K562 (cell line): Measurements from ENCODE around the gene EMC1. TPM values are rescaled to one million over a fixed set of nuclear protein-coding genes. Genes with fewer than 3 reads are reported as not detected.

ENCODE experiments used
- ATAC-seq: fragments of 200-7000 bp; cut with Tn5 transposase; 3 replicates; pipeline ENCODE4 v1.9.1; 2020; ENCODE audit warnings: moderate library complexity
- BruUV-seq: library from RNA; stranded (reverse); fragments of 400-500 nt; replicated peaks from 2 replicates; lab custom pipeline; 2021; lab: Mats Ljungman, UMichigan
- CTCF ChIA-PET: fragments of 300-600 bp; formaldehyde crosslinking; extraction: SDS; loops from one replicate; lab custom pipeline; 2021; ENCODE audit warnings: low intra/inter-chr PET ratio; lab: Yijun Ruan, JAX
- POLR2A ChIA-PET: fragments of 300-600, 350-650 bp; sonication (Branson Sonifier 250); formaldehyde crosslinking; extraction: SDS; loops from one replicate; lab custom pipeline; 2021; ENCODE audit warnings: antibody characterized with exemption, inconsistent platforms; lab: Yijun Ruan, JAX
- DNase-seq, 4 experiments: peaks; one replicate each; pipeline versions ENCODE4 v3.0.0 to v3.0.0-alpha.2; 2011 to 2018; ENCODE audit warnings: low spot score in 3 of 4, mixed read lengths in 3 of 4; ENCODE audit errors: extremely low read depth in 1 of 4
- FAIRE-seq: peaks from 2 replicates; lab custom pipeline; 2011; peaks lifted over from hg19 to GRCh38; lab: Jason Lieb, UNC
- H2AFZ ChIP-seq: 2 replicates; pipeline ENCODE4 v1.6.0; 2011; ENCODE audit warnings: low read depth, low read length, control low read depth, inconsistent platforms
- H3K27ac ChIP-seq: fragments of 200-600 bp; 3 replicates; pipeline ENCODE4 v1.8.0; 2011; ENCODE audit warnings: low read depth, mild to moderate bottlenecking, control low read depth, inconsistent platforms, low read length, moderate library complexity, mixed read lengths; ENCODE audit errors: extremely low read depth
- H3K27me3 ChIP-seq, 2 experiments: fragments of 300-600 bp in 1 of 2; 2 replicates in 1 of 2; 3 replicates in 1 of 2; pipeline versions ENCODE4 v1.6.0 to v1.8.0; 2011; ENCODE audit warnings: inconsistent platforms in 2 of 2, low read length in 2 of 2, mild to moderate bottlenecking in 1 of 2, mixed read lengths in 1 of 2, moderate library complexity in 1 of 2; ENCODE audit not compliant: control insufficient read depth in 2 of 2, insufficient read depth in 2 of 2
- H3K36me3 ChIP-seq: fragments of 300-600 bp; 3 replicates; pipeline ENCODE4 v1.8.0; 2011; ENCODE audit warnings: mild to moderate bottlenecking, low read length, inconsistent platforms; ENCODE audit not compliant: control insufficient read depth, insufficient read depth
- H3K4me1 ChIP-seq, 2 experiments: fragments of 200-600 bp in 1 of 2; replicated peaks in 1 of 2; 2 replicates in 1 of 2; 3 replicates in 1 of 2; pipeline versions ENCODE4 v1.5.1 to v1.8.0; 2011; ENCODE audit warnings: inconsistent platforms in 2 of 2, low read length in 2 of 2, mild to moderate bottlenecking in 1 of 2, mixed read lengths in 1 of 2, moderate library complexity in 1 of 2; ENCODE audit not compliant: control insufficient read depth in 2 of 2, insufficient read depth in 2 of 2
- H3K4me2 ChIP-seq: 2 replicates; pipeline ENCODE4 v1.6.1; 2011; ENCODE audit warnings: low read length, control low read depth, inconsistent platforms, mixed read lengths; ENCODE audit not compliant: insufficient read depth
- H3K4me3 ChIP-seq: fragments of 200-600 bp; sonication (generic), shearing (Covaris generic); 2 replicates; pipeline ENCODE4 v1.5.1; 2016; ENCODE audit warnings: control low read depth, inconsistent platforms
- H3K79me2 ChIP-seq: fragments of 200-600 bp; 3 replicates; pipeline ENCODE4 v1.8.0; 2011; ENCODE audit warnings: low read length, inconsistent platforms; ENCODE audit not compliant: control insufficient read depth, insufficient read depth
- H3K9ac ChIP-seq, 2 experiments: 2 replicates each; pipeline versions ENCODE4 v1.6.0 to v1.6.1; 2011; ENCODE audit warnings: low read depth in 2 of 2, low read length in 2 of 2, control low read depth in 1 of 2, inconsistent platforms in 1 of 2, mild to moderate bottlenecking in 1 of 2, mixed read lengths in 1 of 2; ENCODE audit not compliant: insufficient read depth in 1 of 2
- H3K9me1 ChIP-seq: one replicate; pipeline ENCODE4 v1.6.0; 2011; ENCODE audit warnings: inconsistent platforms, mild to moderate bottlenecking, low read length, moderate library complexity; ENCODE audit not compliant: control insufficient read depth, insufficient read depth
- H3K9me3 ChIP-seq: replicated peaks from 2 replicates; pipeline ENCODE4 v1.5.1; 2011; ENCODE audit warnings: low read depth, low read length, inconsistent platforms; ENCODE audit not compliant: control insufficient read depth, insufficient read depth
- H4K20me1 ChIP-seq: replicated peaks from 2 replicates; pipeline ENCODE4 v1.6.1; 2011; ENCODE audit warnings: low read length, inconsistent platforms, mixed read lengths; ENCODE audit not compliant: control insufficient read depth, insufficient read depth
- BACH1 ChIP-seq: fragments of 200-800 bp; sonication (Bioruptor generic); IDR thresholded peaks from 2 replicates; pipeline ENCODE4 v1.6.1; 2016; ENCODE audit warnings: missing genetic modification characterization, missing compliant biosample characterization
- LCOR ChIP-seq: sonication (generic); formaldehyde crosslinking; IDR thresholded peaks from 2 replicates; pipeline ENCODE4 v1.8.0; 2022; ENCODE audit warnings: mild to moderate bottlenecking, missing genetic modification reagents
- WGBS: fragments of 100-300 bp; shearing (Covaris generic); methylation state at CpG from one replicate; pipeline ENCODE4 v1.1.6; 2016; ENCODE audit warnings: low coverage, mixed read lengths; ENCODE audit not compliant: insufficient coverage; ENCODE audit errors: missing lambda C conversion rate; 5-methylcytosine and 5-hydroxymethylcytosine counted together
- in situ Hi-C: fragments of 300-500 bp; cut with MboI; formaldehyde crosslinking; loops from 4 replicates; pipeline ENCODE4 v1.15.0; 2018; ENCODE audit warnings: inconsistent platforms, mixed read lengths
- intact Hi-C: fragments of 100-400 bp; cut with micrococcal nuclease; formaldehyde crosslinking; loops from 2 replicates; pipeline ENCODE4 v1.14.2; 2022
- polyA plus RNA-seq, 8 experiments: library from polyadenylated mRNA; depleted of rRNA in 4 of 8; stranded (reverse) in 5 of 8; unstranded in 3 of 8; fragments of >200 nt; fragmentation: Nextera tagmentation in 2 of 8; fragmentation: Illumina TruSeq in 1 of 8; extraction: Ambion mirVana in 2 of 8; extraction: Trizol in 1 of 8; gene quantifications; 2 replicates each; pipeline versions ENCODE4 v1.2.1 to v1.2.3, GENCODE V29; 2011 to 2014; ENCODE audit warnings: inconsistent platforms in 1 of 8, missing spikeins in 1 of 8
- total RNA-seq, 7 experiments: library from RNA; depleted of rRNA in 6 of 7; stranded (reverse); fragments of >200 nt in 6 of 7; fragmentation: Illumina TruSeq in 2 of 7; extraction: Trizol in 2 of 7; gene quantifications; 2 replicates each; pipeline versions ENCODE4 v1.2.1 to v1.2.3, GENCODE V29; 2011 to 2021; ENCODE audit warnings: low replicate concordance in 1 of 7
- TF ChIP-seq, protein P1 (sequence below): fragments of 450-650 bp; formaldehyde crosslinking; IDR thresholded peaks from 2 replicates; pipeline ENCODE4 v1.4.0; 2020; ENCODE audit warnings: mild to moderate bottlenecking, mixed read lengths

EMC1 gene
- total and polyA plus RNA-seq, 9 of the 15 experiments (the other 6 are each of a cell fraction or from before 2014, with no cell fraction given), result 17.8 to 88.2 (median 37.4) TPM

DNA sequence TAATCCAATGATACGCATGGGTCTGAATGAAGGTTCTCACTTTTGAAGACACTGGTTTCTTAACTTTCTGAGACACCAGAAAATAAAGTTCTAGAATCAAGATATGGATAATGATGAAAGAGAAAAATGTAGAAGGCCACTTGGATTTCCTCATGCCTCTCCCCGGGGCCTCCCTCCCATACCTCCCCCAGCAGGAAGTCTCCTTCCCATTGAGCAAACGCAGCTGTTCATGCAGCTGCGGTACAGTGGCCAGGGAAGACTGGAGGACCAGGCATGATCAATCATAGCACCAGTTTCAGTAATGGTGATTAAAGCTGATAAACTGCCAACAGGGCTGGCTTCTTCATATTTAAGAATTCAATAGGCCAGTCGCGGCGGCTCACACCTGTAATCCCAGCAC, 30.3 kb downstream of the EMC1 start:
- ATAC-seq, result no peak
- Histone ChIP-seq H3K4me3 (no peak overlapping the region), H3K79me2 (peaks cover 15% of the 10 kb centered on the region), H3K27me3 (no peaks in the 10 kb centered on the region; a peak in 1 of 5 replicates), H2AFZ (no peak overlapping the region), H4K20me1 (no peaks in the 10 kb centered on the region), H3K27ac (no peak overlapping the region), H3K36me3 (peaks cover 100% of the 10 kb centered on the region), H3K9ac (no peak overlapping the region), H3K4me1 (no peaks in the 10 kb centered on the region), H3K4me2 (no peak overlapping the region), H3K9me3 (no peaks in the 10 kb centered on the region; the same call in 1 of the 2 replicates), H3K9me1 (no peaks in the 10 kb centered on the region)
- POLR2A ChIA-PET, result interaction anchor here (0.7 to 5.1 kb wide), 5 partner anchors 9 to 437 kb away, joined by 3 to 45 read pairs (median 5); partner anchors contain the start of gene UBR4
- WGBS, result 95% methylated on average over 7 of the region's 7 CpGs
- CTCF ChIA-PET, result no interaction called here
- no TSS peak for BruUV-seq
- TF ChIP-seq LCOR (CRISPR knock-in tag), result no peak
- TF ChIP-seq, protein P1, sequence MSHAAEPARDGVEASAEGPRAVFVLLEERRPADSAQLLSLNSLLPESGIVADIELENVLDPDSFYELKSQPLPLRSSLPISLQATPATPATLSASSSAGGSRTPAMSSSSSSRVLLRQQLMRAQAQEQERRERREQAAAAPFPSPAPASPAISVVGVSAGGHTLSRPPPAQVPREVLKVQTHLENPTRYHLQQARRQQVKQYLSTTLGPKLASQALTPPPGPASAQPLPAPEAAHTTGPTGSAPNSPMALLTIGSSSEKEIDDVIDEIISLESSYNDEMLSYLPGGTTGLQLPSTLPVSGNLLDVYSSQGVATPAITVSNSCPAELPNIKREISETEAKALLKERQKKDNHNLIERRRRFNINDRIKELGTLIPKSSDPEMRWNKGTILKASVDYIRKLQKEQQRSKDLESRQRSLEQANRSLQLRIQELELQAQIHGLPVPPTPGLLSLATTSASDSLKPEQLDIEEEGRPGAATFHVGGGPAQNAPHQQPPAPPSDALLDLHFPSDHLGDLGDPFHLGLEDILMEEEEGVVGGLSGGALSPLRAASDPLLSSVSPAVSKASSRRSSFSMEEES (CRISPR knock-in tag), result no peak
- no peak for TF ChIP-seq BACH1 (tag)
- no peak for FAIRE-seq
- in situ Hi-C loops, result loop anchor here (10.0 kb wide), 1 partner anchor 316 kb away; the partner anchor contains the start of gene ALDH4A1
- no peak for DNase-seq
- intact Hi-C loops, result no loop called here
